K562 (cell line): ENCODE results near the gene EHD2. TPM values are rescaled to one million over a fixed set of nuclear protein-coding genes. Genes with fewer than 3 reads are reported as not detected.

ENCODE experiments used
- CBFA2T2 ChIP-seq: fragments of 450-650 bp; conservative IDR thresholded peaks from 2 replicates; pipeline ENCODE4 v1.6.1; 2017; ENCODE audit warnings: mild to moderate bottlenecking
- CBFA2T3 ChIP-seq: fragments of 450-650 bp; IDR thresholded peaks from 2 replicates; pipeline ENCODE4 v1.6.1; 2017
- CUX1 ChIP-seq: fragments of 200-800 bp; sonication (Bioruptor generic); IDR thresholded peaks from 2 replicates; pipeline ENCODE4 v1.6.1; 2016; ENCODE audit warnings: missing genetic modification characterization, missing compliant biosample characterization
- EGR1 ChIP-seq: fragments of 450-650 bp; conservative IDR thresholded peaks from 2 replicates; pipeline ENCODE4 v1.6.1; 2017; ENCODE audit warnings: mild to moderate bottlenecking
- ETS2 ChIP-seq: IDR thresholded peaks from 2 replicates; pipeline ENCODE4 v1.6.1; 2016; ENCODE audit warnings: borderline replicate concordance, missing genetic modification characterization, mild to moderate bottlenecking, moderate library complexity, missing compliant biosample characterization; ENCODE audit not compliant: poor library complexity, severe bottlenecking
- GABPA ChIP-seq: fragments of 200-800 bp; sonication (Bioruptor generic); conservative IDR thresholded peaks from 2 replicates; pipeline ENCODE4 v1.6.1; 2016; ENCODE audit warnings: low read depth, missing genetic modification characterization, missing compliant biosample characterization
- HNRNPL ChIP-seq: fragments of 200-400 bp; formaldehyde crosslinking; IDR thresholded peaks from 2 replicates; pipeline ENCODE4 v1.6.1; 2017; ENCODE audit warnings: low read depth, mild to moderate bottlenecking, low read length
- MAFG ChIP-seq: fragments of 450-650 bp; conservative IDR thresholded peaks from 2 replicates; pipeline ENCODE4 v1.6.1; 2016; ENCODE audit warnings: missing genetic modification characterization, missing compliant biosample characterization
- MIER1 ChIP-seq: fragments of 450-650 bp; IDR thresholded peaks from 2 replicates; pipeline ENCODE4 v1.6.1; 2016; ENCODE audit warnings: antibody characterized with exemption, mild to moderate bottlenecking, low read depth
- NCOR1 ChIP-seq: fragments of 450-650 bp; IDR thresholded peaks from 2 replicates; pipeline ENCODE4 v1.6.1; 2016; ENCODE audit warnings: mild to moderate bottlenecking, moderate library complexity
- SRF ChIP-seq, 2 experiments: fragments of 250-450, 450-650 bp in 1 of 2; sonication (Bioruptor Pico) in 1 of 2; sonication (generic) in 1 of 2; formaldehyde crosslinking; IDR thresholded peaks; 2 replicates each; pipeline versions ENCODE4 v1.5.0 to v1.5.1; 2020 to 2022; ENCODE audit warnings: mild to moderate bottlenecking in 1 of 2, missing genetic modification reagents in 1 of 2
- STAT5A ChIP-seq: IDR thresholded peaks from 2 replicates; pipeline ENCODE4 v1.6.1; 2012; ENCODE audit warnings: low read length, inconsistent platforms, borderline replicate concordance
- U2AF1 ChIP-seq: fragments of 200-400 bp; formaldehyde crosslinking; optimal IDR thresholded peaks from 2 replicates; pipeline ENCODE3; 2017; ENCODE audit warnings: mild to moderate bottlenecking, low read depth, low read length, moderate library complexity
- ZBTB34 ChIP-seq: fragments of 250-450 bp; sonication (Bioruptor Pico); IDR thresholded peaks from 2 replicates; pipeline ENCODE4 v1.8.0; 2021; ENCODE audit warnings: mild to moderate bottlenecking, moderate library complexity
- ZNF449 ChIP-seq: fragments of 250-450 bp; sonication (Bioruptor Pico); IDR thresholded peaks from 2 replicates; pipeline ENCODE4 v1.8.0; 2022; ENCODE audit warnings: moderate library complexity, mild to moderate bottlenecking, inconsistent platforms
- ZNF507 ChIP-seq: conservative IDR thresholded peaks from 2 replicates; pipeline ENCODE4 v1.6.1; 2017; ENCODE audit warnings: missing genetic modification characterization, missing compliant biosample characterization
- ZNF655 ChIP-seq: fragments of 250-450 bp; sonication (Bioruptor Pico); IDR thresholded peaks from 2 replicates; pipeline ENCODE4 v1.5.0; 2021
- ZNF668 ChIP-seq: fragments of 250-450 bp; sonication (Bioruptor Pico); IDR thresholded peaks from 2 replicates; pipeline ENCODE4 v1.8.0; 2022; ENCODE audit warnings: mild to moderate bottlenecking, inconsistent platforms
- polyA plus RNA-seq, 8 experiments: library from polyadenylated mRNA; depleted of rRNA in 4 of 8; stranded (reverse) in 5 of 8; unstranded in 3 of 8; fragments of >200 nt; fragmentation: Nextera tagmentation in 2 of 8; fragmentation: Illumina TruSeq in 1 of 8; extraction: Ambion mirVana in 2 of 8; extraction: Trizol in 1 of 8; gene quantifications; 2 replicates each; pipeline versions ENCODE4 v1.2.1 to v1.2.3, GENCODE V29; 2011 to 2014; ENCODE audit warnings: inconsistent platforms in 1 of 8, missing spikeins in 1 of 8
- total RNA-seq, 7 experiments: library from RNA; depleted of rRNA in 6 of 7; stranded (reverse); fragments of >200 nt in 6 of 7; fragmentation: Illumina TruSeq in 2 of 7; extraction: Trizol in 2 of 7; gene quantifications; 2 replicates each; pipeline versions ENCODE4 v1.2.1 to v1.2.3, GENCODE V29; 2011 to 2021; ENCODE audit warnings: low replicate concordance in 1 of 7

EHD2 gene
- total and polyA plus RNA-seq, 9 of the 15 experiments (the other 6 are each of a cell fraction or from before 2014, with no cell fraction given), result 1.7 to 32.2 (median 3.0) TPM

GRCh38 chr19:47682939-47683338, 30.3 kb upstream of the EHD2 start (continued):
- TF ChIP-seq CUX1 (CRISPR knock-in tag), result no peak
- TF ChIP-seq CBFA2T3, result peak; percentile 79
- no peak for TF ChIP-seq U2AF1
- no peak for TF ChIP-seq ZNF449 (CRISPR knock-in tag)
- no peak for TF ChIP-seq ETS2
- TF ChIP-seq SRF (CRISPR knock-in tag; IDR thresholded peaks at IDR 0.05), result no peak
- peak; percentile 21; the same call in 1 of the 2 replicates for TF ChIP-seq MAFG
- TF ChIP-seq CBFA2T2, result peak; percentile 52
- TF ChIP-seq MIER1, result no peak
- no peak for TF ChIP-seq ZNF668 (CRISPR knock-in tag)
- TF ChIP-seq HNRNPL, result no peak
- TF ChIP-seq ZNF655 (CRISPR knock-in tag), result no peak
- peak; percentile 65; the same call in 1 of the 2 replicates for TF ChIP-seq ZBTB34
- no peak for TF ChIP-seq GABPA
- peak; percentile 52 for TF ChIP-seq NCOR1
- TF ChIP-seq STAT5A, result 0 out of 2 replicates have a peak, but pooled peaks have one; percentile 20
- TF ChIP-seq ZNF507 (tag), result no peak
- 0 out of 2 replicates have a peak, but pooled peaks have one; percentile 31 for TF ChIP-seq EGR1
